Activated CD4-positive, alpha-beta memory T cell treated with anti-CD3 and anti-CD28 coated beads, Interleukin-2, amount 10 ng/mL, durations not matched to agents 7 days and 5 days (primary cell): ENCODE results near the gene IL11. TPM values are rescaled to one million over a fixed set of nuclear protein-coding genes. Genes with fewer than 3 reads are reported as not detected.
"Not testable (repeated sequence)": the region's sequence is repeated elsewhere in the genome, so short reads cannot be mapped to it uniquely, and the experiment has no call there.

Experiments
- CTCF ChIA-PET: fragments of 350-600 bp; sonication (Branson Sonifier 250); formaldehyde crosslinking; loops from one replicate; lab custom pipeline; 2021; ENCODE audit warnings: antibody characterized with exemption, inconsistent platforms; lab: Charles Lee
- POLR2A ChIA-PET: fragments of 350-600 bp; sonication (Branson Sonifier 250); formaldehyde crosslinking; loops from one replicate; lab custom pipeline; 2021; ENCODE audit warnings: antibody characterized with exemption; lab: Charles Lee
- DNase-seq: peaks from one replicate; pipeline ENCODE4 v3.0.0-alpha.2; 2020
- H3K27ac Mint-ChIP-seq: one replicate; pipeline ENCODE4 v1.8.0; 2021; ENCODE audit warnings: mild to moderate bottlenecking, mixed read lengths
- H3K27me3 Mint-ChIP-seq: one replicate; pipeline ENCODE4 v1.8.0; 2021; ENCODE audit warnings: mixed read lengths
- H3K36me3 Mint-ChIP-seq: one replicate; pipeline ENCODE4 v1.8.0; 2021; ENCODE audit warnings: low read depth, mixed read lengths
- H3K4me1 Mint-ChIP-seq: one replicate; pipeline ENCODE4 v1.8.0; 2021; ENCODE audit warnings: mixed read lengths
- H3K4me3 Mint-ChIP-seq: one replicate; pipeline ENCODE4 v1.8.0; 2021; ENCODE audit warnings: mild to moderate bottlenecking, mixed read lengths
- H3K9me3 Mint-ChIP-seq: one replicate; pipeline ENCODE4 v1.8.0; 2021; ENCODE audit warnings: mixed read lengths
- total RNA-seq, 2 experiments: library from RNA; stranded (reverse); gene quantifications; one replicate each; pipeline ENCODE4 v1.2.3, GENCODE V29; 2021

Gene IL11
- total RNA-seq, 2 experiments from 2014 or later, result 0.48 TPM; not detected in 1

DNA sequence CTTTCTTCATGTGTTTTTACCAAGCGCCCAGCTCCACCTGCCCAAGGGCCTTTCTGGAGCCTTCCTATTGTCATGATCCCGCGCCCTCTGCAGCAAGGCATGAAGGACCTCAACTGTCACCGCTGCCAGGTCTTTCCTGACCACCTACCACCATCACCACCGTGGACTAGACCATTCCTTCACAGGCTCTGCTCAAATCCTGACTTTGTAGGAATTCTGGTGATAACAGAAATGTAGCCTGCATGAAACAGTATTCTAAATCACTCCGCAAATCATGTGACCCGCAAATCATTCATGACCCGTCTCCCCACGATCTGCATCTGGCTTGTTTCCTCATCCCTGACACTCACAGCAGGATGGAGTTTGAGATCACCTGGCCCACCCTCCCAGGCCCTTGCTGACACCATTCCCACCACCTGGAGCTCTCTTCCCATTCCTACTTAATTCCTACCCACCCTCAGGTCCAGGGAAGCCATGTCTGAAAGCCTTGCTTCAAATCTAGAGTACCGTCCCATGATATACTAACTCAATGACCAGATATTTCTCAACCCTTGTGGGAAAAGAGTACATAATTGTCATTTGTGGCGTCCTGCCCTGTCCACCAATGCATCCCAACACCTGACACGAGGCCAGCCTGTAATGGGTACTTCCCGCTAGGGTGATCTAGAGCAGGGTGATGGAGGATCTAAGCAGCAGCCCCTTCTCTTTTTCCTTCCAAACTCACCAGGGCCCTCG is 36.0 kb upstream of the IL11 start:
- no peak for DNase-seq
- Mint-ChIP-seq H3K9me3 (peaks cover 5% of the 10 kb centered on the region), H3K36me3 (peaks cover 59% of the 10 kb centered on the region), H3K27ac (peak overlapping the region; percentile 83), H3K4me1 (peaks cover 57% of the 10 kb centered on the region), H3K27me3 (peaks cover 6% of the 10 kb centered on the region), H3K4me3 (peak overlapping the region; percentile 83)
- POLR2A ChIA-PET, result interaction anchor here (1.0 to 12.3 kb wide), 11 partner anchors 8 to 320 kb away, joined by 3 to 224 read pairs (median 10); partner anchors contain the start of genes RPL28, TMEM238 and ZNF865
- CTCF ChIA-PET, result interaction anchor here (1.1 kb wide), 1 partner anchor 152 kb away, joined by 3 read pairs; no protein-coding TSS in a partner anchor

- ChIA-PET POLR2A (interaction anchor here (1.5 to 12.3 kb wide), 6 partner anchors 12 to 319 kb away, joined by 3 to 224 read pairs (median 39); partner anchors contain the start of genes RPL28 and TMEM238), CTCF (interaction anchor here (0.6 kb wide), 1 partner anchor 62 kb away, joined by 3 read pairs; no protein-coding TSS in a partner anchor)
- no peak for DNase-seq
- H3K9me3 Mint-ChIP-seq, result peaks cover 5% of the 10 kb centered on the region
- peak overlapping the region; percentile 83 for H3K4me3 Mint-ChIP-seq
- peak overlapping the region; percentile 83 for H3K27ac Mint-ChIP-seq
- peaks cover 1% of the 10 kb centered on the region for H3K27me3 Mint-ChIP-seq
- peaks cover 65% of the 10 kb centered on the region for H3K36me3 Mint-ChIP-seq
- peaks cover 59% of the 10 kb centered on the region for H3K4me1 Mint-ChIP-seq
Measured at GRCh38 chr19:55405638-55406037, 35.4 kb upstream of the IL11 start.

DNA sequence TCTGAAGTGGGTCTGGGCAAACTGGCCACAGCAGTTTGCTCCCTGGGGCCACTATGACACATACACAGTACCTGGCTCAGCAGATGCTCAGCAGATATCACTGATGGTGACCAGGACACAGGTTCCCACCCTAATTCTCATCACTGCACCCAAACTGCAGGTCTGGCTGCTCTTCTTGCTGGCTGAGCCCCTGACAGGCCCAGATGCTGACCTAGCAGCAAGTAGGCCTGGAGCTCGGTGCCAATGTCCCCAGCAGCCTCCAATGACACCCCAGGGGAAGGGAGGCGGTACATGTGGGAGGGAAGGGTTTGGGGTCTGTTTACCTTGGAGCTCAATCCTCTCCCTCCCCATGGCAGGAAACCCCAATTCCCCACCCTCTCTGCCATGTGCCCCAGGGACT is 32.2 kb upstream of the IL11 start:
- peaks cover 67% of the 10 kb centered on the region for H3K36me3 Mint-ChIP-seq
- peaks cover 73% of the 10 kb centered on the region for H3K4me1 Mint-ChIP-seq
- H3K27ac Mint-ChIP-seq, result no peak overlapping the region
- no peaks in the 10 kb centered on the region for H3K9me3 Mint-ChIP-seq
- ChIA-PET POLR2A (interaction anchor here (0.8 to 12.3 kb wide), 5 partner anchors 12 to 149 kb away, joined by 3 to 224 read pairs (median 6); partner anchors contain the start of genes RPL28 and TMEM238), CTCF (interaction anchor here (1.2 kb wide), 1 partner anchor 18 kb away, joined by 4 read pairs; the partner anchor contains the start of gene TMEM238)
- no peak overlapping the region for H3K4me3 Mint-ChIP-seq
- H3K27me3 Mint-ChIP-seq, result no peaks in the 10 kb centered on the region
- DNase-seq, result no peak

- not testable (repeated sequence) for H3K4me3 Mint-ChIP-seq, H3K27ac Mint-ChIP-seq
Measured at GRCh38 chr19:55401390-55401789, 31.1 kb upstream of the IL11 start.

GRCh38 chr19:55400281-55401087 is 30.2 kb upstream of the IL11 start:
- ChIA-PET CTCF (no interaction called here), POLR2A (interaction anchor here (1.0 to 12.3 kb wide), 3 partner anchors 10 to 145 kb away, joined by 3 to 224 read pairs (median 7); partner anchors contain the start of genes RPL28 and TMEM238)
- H3K9me3 Mint-ChIP-seq, result no peaks in the 10 kb centered on the region
- H3K27me3 Mint-ChIP-seq, result no peaks in the 10 kb centered on the region
- DNase-seq, result no peak
- peaks cover 63% of the 10 kb centered on the region for H3K4me1 Mint-ChIP-seq
- H3K27ac Mint-ChIP-seq, result no peak overlapping the region
- H3K4me3 Mint-ChIP-seq, result no peak overlapping the region
- H3K36me3 Mint-ChIP-seq, result peaks cover 52% of the 10 kb centered on the region

More at GRCh38 chr19:55401390-55401789, 31.1 kb upstream of the IL11 start:
- POLR2A ChIA-PET, result interaction anchor here (1.1 to 12.3 kb wide), 4 partner anchors 11 to 141 kb away, joined by 3 to 224 read pairs (median 6); partner anchors contain the start of genes RPL28 and TMEM238
- H3K27me3 Mint-ChIP-seq, CTCF ChIA-PET, DNase-seq, H3K9me3 Mint-ChIP-seq: not testable (repeated sequence)
- Mint-ChIP-seq H3K4me1 (peaks cover 72% of the 10 kb centered on the region), H3K36me3 (peaks cover 61% of the 10 kb centered on the region)

- ChIA-PET CTCF (interaction anchor here (1.5 kb wide), 1 partner anchor 97 kb away, joined by 3 read pairs; no protein-coding TSS in a partner anchor), POLR2A (interaction anchor here (2.9 to 12.3 kb wide), 3 partner anchors 8 to 15 kb away, joined by 16 to 224 read pairs (median 30); partner anchors contain the start of genes RPL28, TMEM238 and UBE2S)
- H3K4me3 Mint-ChIP-seq, result peak overlapping the region; percentile 19
Measured at GRCh38 chr19:55398200-55398925, 28.1 kb upstream of the IL11 start.

GRCh38 chr19:55392820-55393761 is 22.8 kb upstream of the IL11 start:
- H3K4me1 Mint-ChIP-seq, result peaks cover 32% of the 10 kb centered on the region
- no peak overlapping the region for H3K27ac Mint-ChIP-seq
- no peaks in the 10 kb centered on the region for H3K9me3 Mint-ChIP-seq
- no peak for DNase-seq
- H3K36me3 Mint-ChIP-seq, result peaks cover 34% of the 10 kb centered on the region
- H3K27me3 Mint-ChIP-seq, result no peaks in the 10 kb centered on the region
- CTCF ChIA-PET, result no interaction called here
- POLR2A ChIA-PET, result interaction anchor here (10.0 kb wide), 1 partner anchor 9 kb away, joined by 224 read pairs; the partner anchor contains the start of gene UBE2S
- H3K4me3 Mint-ChIP-seq, result no peak overlapping the region

More at GRCh38 chr19:55398200-55398925, 28.1 kb upstream of the IL11 start:
- Mint-ChIP-seq H3K27ac (peak overlapping the region; percentile 77), H3K4me1 (peaks cover 48% of the 10 kb centered on the region), H3K9me3 (no peaks in the 10 kb centered on the region), H3K27me3 (no peaks in the 10 kb centered on the region), H3K36me3 (peaks cover 36% of the 10 kb centered on the region)
- DNase-seq, result no peak

DNA sequence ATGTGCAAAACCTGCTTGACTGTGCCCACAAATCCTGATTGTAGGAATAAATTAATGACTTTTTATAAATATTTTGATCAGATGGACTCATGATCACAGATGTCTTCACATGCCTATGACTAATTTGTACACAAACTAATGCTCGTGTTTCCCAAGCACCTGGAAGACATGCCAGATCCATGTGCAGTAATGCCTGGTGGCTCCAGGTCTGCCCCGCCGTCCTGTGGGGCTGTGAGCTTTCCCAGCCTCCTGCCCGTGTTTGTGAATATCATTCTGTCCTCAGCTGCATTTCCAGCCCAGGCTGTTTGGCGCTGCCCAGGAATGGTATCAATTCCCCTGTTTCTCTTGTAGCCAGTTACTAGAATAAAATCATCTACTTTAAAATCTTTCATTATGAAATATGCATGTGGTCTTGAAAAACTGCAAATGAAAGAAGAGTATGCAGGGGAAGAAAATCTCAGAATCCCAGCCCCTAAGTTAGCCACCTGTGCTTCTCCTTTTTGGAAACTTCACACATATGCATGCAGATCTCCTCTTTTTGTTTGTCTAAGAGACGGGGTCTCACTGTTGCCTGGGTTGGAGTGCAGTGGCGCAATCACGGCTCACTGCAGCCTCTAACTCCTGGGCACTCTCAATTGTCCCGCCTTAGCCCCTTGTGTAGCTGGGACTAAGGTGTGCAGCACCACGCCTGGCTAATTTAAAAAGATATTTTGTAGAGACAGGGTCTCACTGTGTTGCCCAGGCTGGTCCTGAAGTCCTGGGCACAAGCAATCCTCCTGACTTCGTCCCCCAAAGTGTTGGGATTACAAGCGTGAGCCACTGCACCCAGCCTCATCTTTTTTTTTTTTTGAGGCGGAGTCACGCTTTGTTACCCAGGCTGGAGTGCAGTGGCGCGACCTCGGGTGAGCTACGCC is 21.7 kb upstream of the IL11 start:
- no peak for DNase-seq
- no peak overlapping the region for H3K4me3 Mint-ChIP-seq
- no peaks in the 10 kb centered on the region for H3K27me3 Mint-ChIP-seq
- CTCF ChIA-PET, result no interaction called here
- POLR2A ChIA-PET, result interaction anchor here (10.0 kb wide), 1 partner anchor 10 kb away, joined by 224 read pairs; the partner anchor contains the start of gene UBE2S
- H3K36me3 Mint-ChIP-seq, result peaks cover 45% of the 10 kb centered on the region
- H3K9me3 Mint-ChIP-seq, result no peaks in the 10 kb centered on the region
- peaks cover 36% of the 10 kb centered on the region for H3K4me1 Mint-ChIP-seq
- H3K27ac Mint-ChIP-seq, result no peak overlapping the region

DNA sequence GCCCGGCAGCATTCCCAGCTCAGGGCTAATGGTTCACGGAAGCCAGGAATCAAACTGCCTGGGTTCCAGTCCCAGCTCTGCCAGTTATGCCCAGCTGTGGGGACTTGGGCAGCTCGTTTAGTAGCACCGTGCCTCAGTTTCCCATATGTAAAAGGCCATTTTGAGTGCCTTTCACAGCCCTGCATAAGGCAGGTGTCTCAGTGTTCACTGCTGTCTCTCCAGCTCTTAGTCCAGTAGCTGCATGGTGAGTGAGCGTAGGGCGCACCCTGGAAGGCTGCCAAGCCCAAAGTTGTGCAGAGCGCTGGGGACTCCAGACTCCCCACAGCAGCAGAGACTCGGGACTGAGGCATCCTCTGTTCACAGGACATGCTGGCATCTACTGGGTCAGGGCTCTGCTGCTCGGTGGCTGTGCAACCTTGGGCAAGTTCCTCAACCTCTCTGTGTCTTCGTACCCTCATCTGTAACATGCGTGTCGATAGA is 21.0 kb upstream of the IL11 start:
- no peak for DNase-seq
- peaks cover 52% of the 10 kb centered on the region for H3K36me3 Mint-ChIP-seq
- CTCF ChIA-PET, result no interaction called here
- peaks cover 41% of the 10 kb centered on the region for H3K4me1 Mint-ChIP-seq
- H3K27ac Mint-ChIP-seq, result no peak overlapping the region
- H3K4me3 Mint-ChIP-seq, result no peak overlapping the region
- POLR2A ChIA-PET, result interaction anchor here (10.0 kb wide), 1 partner anchor 11 kb away, joined by 224 read pairs; the partner anchor contains the start of gene UBE2S
- no peaks in the 10 kb centered on the region for H3K9me3 Mint-ChIP-seq
- no peaks in the 10 kb centered on the region for H3K27me3 Mint-ChIP-seq

GRCh38 chr19:55390461-55390880 is 20.2 kb upstream of the IL11 start:
- Mint-ChIP-seq H3K27me3 (no peaks in the 10 kb centered on the region), H3K9me3 (no peaks in the 10 kb centered on the region), H3K4me3 (no peak overlapping the region), H3K27ac (peak overlapping the region; percentile 44), H3K36me3 (peaks cover 58% of the 10 kb centered on the region), H3K4me1 (peaks cover 43% of the 10 kb centered on the region)
- no peak for DNase-seq
- ChIA-PET CTCF (no interaction called here), POLR2A (interaction anchor here (10.0 kb wide), 1 partner anchor 12 kb away, joined by 224 read pairs; the partner anchor contains the start of gene UBE2S)
